ENCODE data around the gene LMTK3. TPM values are rescaled to one million over a fixed set of nuclear protein-coding genes. Genes with fewer than 3 reads are reported as not detected.

LMTK3 gene
- total and polyA plus RNA-seq, 2 of the 13 experiments (the other 11 are each of a cell fraction or from before 2014, with no cell fraction given), result 0.18 to 0.29 TPM

DNA sequence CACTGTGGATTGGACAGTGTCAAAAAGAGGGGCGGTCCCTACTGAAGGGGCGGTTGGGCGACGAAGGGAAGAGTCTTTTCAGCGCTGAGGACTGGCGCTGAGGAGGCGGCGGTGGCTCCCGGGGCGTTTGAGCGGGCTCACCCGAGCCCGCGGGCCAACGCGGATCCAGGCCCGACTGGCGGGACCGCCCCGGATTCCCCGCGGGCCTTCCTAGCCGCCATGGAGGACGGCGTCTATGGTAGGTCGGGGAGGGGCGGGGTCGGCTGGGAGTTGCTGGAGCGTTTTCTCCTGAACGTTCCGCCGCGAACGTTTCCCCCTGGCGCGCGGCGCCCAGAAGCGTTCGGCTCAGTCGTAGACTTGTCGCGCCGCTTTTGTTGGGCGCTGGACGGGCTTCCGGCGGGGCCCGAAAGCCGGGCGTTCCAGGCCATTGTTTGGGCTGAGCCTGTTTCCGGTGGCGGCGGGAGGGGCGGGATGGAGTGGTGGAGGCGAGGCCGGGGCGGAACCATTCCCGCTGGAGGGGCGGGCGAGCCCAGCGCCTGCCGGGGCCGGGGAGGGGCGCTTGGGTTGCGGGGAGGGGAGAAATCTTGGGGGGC lies 42.2 kb downstream of the LMTK3 start, which contains the start of gene CYTH2 (continued):
- TF ChIP-seq ZSCAN21 (CRISPR knock-in tag; IDR thresholded peaks at IDR 0.05; ENCODE audit: borderline replicate concordance) (no peak), ZNF282 (IDR thresholded peaks at IDR 0.05; ENCODE audit: partially characterized antibody) (no peak), ZNF570 (CRISPR knock-in tag; IDR thresholded peaks at IDR 0.05; ENCODE audit: borderline replicate concordance) (no peak), SNAPC2 (CRISPR knock-in tag; IDR thresholded peaks at IDR 0.05) (no peak), TP53 (CRISPR knock-in tag; conservative IDR thresholded peaks at IDR 0.05) (0 out of 2 replicates have a peak, but pooled peaks have one; percentile 38), DNMT3B (CRISPR knock-in tag; conservative IDR thresholded peaks at IDR 0.05) (no peak), CC2D1A (CRISPR knock-in tag; IDR thresholded peaks at IDR 0.05) (no peak), ZNF235 (CRISPR knock-in tag; IDR thresholded peaks at IDR 0.05; ENCODE audit: borderline replicate concordance) (no peak), U2AF2 (IDR thresholded peaks at IDR 0.05; ENCODE audit: low read depth, low read length) (no peak), MEF2D (CRISPR knock-in tag; IDR thresholded peaks at IDR 0.05) (no peak; the same call in 1 of the 2 replicates), GATAD1 (CRISPR knock-in tag; IDR thresholded peaks at IDR 0.05) (peak; percentile 68)
- TF ChIP-seq, protein P1, sequence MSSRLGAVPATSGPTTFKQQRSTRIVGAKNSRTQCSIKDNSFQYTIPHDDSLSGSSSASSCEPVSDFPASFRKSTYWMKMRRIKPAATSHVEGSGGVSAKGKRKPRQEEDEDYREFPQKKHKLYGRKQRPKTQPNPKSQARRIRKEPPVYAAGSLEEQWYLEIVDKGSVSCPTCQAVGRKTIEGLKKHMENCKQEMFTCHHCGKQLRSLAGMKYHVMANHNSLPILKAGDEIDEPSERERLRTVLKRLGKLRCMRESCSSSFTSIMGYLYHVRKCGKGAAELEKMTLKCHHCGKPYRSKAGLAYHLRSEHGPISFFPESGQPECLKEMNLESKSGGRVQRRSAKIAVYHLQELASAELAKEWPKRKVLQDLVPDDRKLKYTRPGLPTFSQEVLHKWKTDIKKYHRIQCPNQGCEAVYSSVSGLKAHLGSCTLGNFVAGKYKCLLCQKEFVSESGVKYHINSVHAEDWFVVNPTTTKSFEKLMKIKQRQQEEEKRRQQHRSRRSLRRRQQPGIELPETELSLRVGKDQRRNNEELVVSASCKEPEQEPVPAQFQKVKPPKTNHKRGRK (CRISPR knock-in tag; IDR thresholded peaks at IDR 0.05), result no peak
- TF ChIP-seq, protein P2, sequence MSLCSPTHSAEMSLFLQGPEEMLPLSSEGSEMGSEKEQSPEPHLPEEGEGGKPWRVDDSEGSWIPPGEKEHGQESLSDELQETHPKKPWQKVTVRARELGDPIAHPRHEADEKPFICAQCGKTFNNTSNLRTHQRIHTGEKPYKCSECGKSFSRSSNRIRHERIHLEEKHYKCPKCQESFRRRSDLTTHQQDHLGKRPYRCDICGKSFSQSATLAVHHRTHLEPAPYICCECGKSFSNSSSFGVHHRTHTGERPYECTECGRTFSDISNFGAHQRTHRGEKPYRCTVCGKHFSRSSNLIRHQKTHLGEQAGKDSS (CRISPR knock-in tag; IDR thresholded peaks at IDR 0.05; ENCODE audit: borderline replicate concordance, low read depth), result no peak
- TF ChIP-seq, protein P3, sequence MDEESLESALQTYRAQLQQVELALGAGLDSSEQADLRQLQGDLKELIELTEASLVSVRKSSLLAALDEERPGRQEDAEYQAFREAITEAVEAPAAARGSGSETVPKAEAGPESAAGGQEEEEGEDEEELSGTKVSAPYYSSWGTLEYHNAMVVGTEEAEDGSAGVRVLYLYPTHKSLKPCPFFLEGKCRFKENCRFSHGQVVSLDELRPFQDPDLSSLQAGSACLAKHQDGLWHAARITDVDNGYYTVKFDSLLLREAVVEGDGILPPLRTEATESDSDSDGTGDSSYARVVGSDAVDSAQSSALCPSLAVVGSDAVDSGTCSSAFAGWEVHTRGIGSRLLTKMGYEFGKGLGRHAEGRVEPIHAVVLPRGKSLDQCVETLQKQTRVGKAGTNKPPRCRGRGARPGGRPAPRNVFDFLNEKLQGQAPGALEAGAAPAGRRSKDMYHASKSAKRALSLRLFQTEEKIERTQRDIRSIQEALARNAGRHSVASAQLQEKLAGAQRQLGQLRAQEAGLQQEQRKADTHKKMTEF (CRISPR knock-in tag; IDR thresholded peaks at IDR 0.05), result peak; percentile 84
- TF ChIP-seq, protein P4, sequence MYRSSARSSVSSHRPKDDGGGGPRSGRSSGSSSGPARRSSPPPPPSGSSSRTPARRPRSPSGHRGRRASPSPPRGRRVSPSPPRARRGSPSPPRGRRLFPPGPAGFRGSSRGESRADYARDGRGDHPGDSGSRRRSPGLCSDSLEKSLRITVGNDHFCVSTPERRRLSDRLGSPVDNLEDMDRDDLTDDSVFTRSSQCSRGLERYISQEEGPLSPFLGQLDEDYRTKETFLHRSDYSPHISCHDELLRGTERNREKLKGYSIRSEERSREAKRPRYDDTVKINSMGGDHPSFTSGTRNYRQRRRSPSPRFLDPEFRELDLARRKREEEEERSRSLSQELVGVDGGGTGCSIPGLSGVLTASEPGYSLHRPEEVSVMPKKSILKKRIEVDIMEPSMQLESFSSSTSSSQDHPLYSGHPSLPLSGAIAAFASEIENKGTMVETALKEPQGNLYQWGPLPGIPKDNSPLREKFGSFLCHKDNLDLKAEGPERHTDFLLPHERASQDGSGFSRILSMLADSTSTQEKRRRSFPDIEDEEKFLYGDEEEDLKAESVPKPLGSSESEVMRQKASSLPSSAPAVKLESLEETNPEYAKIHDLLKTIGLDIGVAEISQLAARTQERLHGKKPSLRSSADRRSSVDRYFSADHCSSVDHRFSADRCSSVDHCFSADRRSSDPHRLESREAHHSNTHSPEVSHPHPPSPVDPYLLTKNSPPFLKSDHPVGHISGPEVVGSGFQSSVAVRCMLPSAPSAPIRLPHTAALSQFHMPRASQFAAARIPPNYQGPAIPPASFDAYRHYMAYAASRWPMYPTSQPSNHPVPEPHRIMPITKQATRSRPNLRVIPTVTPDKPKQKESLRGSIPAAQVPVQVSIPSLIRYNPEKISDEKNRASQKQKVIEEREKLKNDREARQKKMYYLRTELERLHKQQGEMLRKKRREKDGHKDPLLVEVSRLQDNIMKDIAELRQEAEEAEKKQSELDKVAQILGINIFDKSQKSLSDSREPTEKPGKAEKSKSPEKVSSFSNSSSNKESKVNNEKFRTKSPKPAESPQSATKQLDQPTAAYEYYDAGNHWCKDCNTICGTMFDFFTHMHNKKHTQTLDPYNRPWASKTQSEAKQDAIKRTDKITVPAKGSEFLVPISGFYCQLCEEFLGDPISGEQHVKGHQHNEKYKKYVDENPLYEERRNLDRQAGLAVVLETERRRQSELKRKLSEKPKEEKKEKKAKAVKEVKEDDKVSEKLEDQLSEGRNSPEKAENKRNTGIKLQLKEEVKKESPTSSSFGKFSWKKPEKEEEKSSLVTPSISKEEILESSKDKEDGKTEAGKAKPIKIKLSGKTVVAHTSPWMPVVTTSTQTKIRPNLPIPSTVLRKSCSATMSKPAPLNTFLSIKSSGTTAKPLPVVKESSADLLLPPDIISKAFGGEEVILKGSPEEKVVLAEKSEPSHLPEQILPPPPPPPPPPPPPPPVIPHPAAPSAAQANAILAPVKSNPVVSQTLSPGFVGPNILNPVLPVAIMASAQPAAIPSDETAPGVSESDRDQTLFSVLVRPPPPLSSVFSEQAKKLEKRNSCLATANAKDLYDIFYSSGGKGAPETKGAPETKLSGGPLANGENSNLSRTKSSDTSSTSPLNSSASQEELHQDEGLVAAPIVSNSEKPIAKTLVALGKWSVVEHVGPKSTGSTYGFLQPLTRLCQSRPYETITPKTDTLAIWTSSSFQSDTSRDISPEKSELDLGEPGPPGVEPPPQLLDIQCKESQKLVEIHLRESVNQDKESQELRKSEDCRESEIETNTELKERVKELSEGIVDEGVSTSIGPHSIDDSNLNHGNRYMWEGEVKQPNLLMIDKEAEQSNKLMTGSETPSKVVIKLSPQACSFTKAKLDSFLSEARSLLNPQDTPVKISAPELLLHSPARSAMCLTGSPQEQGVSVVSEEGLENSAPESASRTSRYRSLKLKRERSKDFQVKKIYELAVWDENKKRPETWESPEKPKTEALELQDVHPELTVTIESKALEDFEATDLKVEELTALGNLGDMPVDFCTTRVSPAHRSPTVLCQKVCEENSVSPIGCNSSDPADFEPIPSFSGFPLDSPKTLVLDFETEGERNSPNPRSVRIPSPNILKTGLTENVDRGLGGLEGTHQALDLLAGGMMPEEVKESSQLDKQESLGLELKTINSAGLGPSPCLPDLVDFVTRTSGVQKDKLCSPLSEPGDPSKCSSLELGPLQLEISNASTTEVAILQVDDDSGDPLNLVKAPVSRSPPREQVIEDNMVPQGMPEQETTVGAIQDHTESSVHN (CRISPR knock-in tag; IDR thresholded peaks at IDR 0.05), result 0 out of 2 replicates have a peak, but pooled peaks have one; percentile 48
- TF ChIP-seq, protein P5, sequence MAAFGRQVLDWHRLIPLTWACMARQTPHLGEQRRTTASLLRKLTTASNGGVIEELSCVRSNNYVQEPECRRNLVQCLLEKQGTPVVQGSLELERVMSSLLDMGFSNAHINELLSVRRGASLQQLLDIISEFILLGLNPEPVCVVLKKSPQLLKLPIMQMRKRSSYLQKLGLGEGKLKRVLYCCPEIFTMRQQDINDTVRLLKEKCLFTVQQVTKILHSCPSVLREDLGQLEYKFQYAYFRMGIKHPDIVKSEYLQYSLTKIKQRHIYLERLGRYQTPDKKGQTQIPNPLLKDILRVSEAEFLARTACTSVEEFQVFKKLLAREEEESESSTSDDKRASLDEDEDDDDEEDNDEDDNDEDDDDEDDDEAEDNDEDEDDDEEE (CRISPR knock-in tag; IDR thresholded peaks at IDR 0.05), result no peak; the same call in 1 of the 2 replicates

Measured in HepG2 (cell line).